ENCODE results near the gene MEX3C.
A peak's percentile ranks its signal among the peaks of the same experiment; 100 is the strongest.

Gene MEX3C

DNA sequence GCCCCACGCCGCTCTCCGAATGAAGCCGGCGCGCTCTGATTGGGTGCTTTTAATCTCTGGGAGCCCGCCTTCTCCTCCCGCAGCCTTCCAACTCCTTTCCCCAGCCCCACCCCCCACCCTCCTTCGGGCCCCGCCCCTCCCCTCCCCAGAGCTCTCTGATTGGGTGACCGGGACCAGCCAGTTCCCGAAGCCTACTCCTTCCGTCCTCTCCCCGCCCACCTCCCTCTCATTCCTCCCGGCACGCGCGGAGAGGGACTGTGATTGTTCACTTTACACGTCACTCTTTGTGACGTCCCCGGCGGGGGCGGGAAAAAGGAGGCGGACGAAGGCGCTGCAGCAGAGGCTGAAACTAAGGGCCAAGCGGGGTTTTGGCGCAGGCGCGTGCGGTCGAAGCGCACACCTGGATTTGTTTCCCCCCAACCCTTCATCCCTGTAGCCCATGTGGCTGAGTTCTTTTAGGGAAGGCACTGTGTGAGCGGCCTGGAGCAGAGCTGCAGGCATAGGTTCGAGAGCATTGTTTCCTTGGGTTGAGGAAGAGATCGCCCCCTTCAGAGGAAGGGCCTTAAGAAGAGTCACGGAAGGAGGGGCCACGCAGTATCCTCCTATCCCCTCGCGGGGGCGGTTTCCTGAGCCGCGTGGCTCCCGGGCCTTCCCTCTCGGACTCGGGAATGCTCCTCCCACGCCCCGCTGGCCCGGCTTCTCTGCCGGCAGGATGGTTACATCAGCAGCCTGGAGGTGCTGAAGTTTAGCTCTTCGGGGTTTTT is at the start of gene MEX3C:
Gene MEX3C (minus strand): TSS at position 21 of the 764 bp plus-strand sequence. CDS start 361 bp downstream, outside the sequence.
- peak; percentile 88 for DNase-seq (ENCODE audit: low read depth)

DNA sequence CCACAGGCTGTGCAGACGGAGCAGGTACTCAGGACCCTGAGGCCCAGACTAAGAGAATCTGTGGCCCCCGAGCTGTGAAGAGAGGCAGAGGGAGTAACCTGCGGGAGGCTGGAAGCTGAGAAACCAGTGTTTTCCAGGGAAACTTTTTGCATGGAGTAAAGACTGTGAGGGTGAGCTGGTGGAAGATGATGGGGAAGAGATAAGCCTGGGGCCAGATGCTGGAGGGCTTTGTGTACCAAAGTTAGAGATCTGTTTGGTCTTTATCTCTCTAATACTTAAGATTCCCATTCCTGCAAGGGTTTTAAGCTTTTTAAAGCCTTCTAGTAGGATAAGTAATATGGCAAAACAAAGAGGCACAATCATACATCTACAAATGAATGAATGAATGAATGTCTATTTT is 43.7 kb upstream of the MEX3C start:
- no peak for DNase-seq (ENCODE audit: low read depth)

DNA sequence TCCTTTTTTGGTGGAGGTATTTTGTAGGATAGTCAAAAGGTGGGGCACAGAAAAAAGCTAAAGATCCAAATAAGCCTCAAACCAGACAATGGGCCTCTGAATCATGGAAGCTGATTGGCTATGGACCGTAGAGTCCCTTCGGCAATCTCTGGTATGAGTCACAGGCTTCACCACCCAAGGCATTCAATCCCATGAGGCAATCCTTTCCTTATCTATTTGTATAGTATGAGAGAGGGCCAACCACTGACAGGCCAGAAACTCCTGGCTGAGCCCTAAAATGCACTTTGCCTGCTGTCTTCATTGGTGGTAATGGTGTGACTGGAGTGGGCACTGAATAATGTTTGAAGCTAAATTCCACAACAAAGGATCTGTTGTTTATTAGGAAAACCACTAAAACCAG is 38.7 kb upstream of the MEX3C start:
- DNase-seq (ENCODE audit: low read depth) = no peak

DNA sequence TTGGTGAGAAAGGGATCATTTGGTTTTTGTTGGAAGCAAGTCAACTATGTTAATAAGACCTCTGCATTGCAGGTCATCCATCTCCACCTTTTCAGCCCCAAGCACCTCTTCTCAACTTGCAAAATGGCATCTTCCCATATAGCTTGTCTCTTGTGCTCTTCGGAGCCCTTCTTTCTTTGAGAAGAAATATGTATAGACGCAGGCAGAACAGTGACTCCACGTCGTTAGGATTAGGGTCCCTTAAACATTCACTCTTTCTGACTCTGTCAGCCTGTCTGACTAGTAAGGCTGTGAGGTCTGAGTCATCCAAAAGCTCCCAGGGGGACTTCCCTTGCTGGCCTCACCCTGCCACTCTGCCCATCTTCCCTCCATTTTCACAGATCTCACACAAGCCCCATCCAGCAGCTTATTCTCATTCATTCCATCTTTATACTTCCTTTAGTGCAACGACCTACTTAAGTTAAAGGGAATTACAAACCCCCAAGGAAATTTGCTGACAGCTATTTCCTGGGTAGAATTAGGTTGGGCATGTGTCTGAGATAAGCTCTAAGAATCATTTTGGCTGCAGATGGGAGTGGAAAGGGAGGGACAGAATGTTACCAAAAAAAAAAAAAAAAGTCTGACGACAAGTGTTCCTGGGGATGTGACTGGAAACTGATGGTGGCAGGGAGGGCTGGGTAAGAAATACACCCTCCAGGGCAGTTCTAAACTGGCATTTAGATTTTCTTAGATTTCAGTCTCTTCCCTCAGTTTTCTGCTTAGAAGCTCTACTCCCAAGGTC is 37.7 kb upstream of the MEX3C start:
- DNase-seq (ENCODE audit: low read depth) = no peak

DNA sequence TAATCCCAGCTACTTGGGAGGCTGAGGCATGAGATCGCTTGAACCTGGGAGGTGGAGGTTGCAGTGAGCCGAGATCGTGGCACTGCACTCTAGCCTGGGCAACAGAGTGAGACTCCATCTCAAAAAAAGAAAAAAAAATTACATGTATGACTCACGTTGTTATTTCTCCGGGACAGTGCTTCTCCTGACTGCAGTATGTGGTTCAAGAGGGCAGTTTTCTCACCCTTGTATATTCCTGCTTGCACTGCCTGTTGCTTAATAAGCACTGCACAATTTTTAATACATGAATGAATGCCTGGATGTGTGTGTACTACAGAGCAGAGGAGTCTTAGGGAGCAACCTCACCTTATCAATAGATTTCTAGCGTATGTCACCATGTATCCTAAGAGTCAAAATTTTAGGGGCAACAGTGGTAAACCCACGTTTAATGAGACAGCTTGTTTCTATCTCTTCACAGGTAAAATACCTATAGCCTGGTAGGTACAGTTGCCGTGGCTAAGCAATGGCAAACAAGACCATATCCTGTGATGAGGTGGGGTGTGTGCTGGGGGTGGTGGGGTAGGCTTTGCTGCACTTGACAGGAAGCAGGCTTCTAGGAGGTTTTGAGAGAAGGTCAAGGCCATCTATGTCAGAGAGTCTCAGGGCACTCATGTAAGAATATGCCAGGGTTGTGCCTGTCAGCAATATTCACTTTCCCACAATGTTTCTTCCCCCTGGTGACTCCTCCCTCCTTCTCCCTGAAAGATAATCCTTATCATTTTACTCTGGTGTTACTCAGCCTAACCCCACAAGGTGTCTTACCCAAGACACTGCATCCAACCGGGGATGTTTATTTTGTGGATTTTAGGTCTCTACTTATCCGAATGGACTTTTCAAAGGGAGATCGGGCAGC is 36.9 kb upstream of the MEX3C start:
- DNase-seq (ENCODE audit: low read depth) = no peak

DNA sequence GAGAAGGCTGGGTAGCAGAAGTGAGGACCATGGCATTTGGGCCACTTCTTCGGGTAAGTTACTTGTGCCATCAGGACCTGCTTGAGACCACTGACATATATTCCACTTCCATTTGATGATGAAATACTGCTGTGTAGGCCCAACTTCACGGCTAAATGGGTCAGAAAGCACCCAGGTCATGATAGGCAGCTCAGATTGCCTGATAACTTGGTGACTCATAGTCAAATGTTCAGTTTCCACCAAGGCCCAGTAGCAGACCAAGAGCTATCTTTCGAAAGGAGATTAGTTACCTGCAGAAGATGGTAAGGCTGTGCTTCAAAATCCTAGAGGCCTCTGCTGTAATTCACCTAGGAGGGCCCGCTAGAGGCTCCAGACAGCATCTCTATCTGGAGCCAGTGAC is 31.8 kb upstream of the MEX3C start:
- no peak for DNase-seq (ENCODE audit: low read depth)

DNA sequence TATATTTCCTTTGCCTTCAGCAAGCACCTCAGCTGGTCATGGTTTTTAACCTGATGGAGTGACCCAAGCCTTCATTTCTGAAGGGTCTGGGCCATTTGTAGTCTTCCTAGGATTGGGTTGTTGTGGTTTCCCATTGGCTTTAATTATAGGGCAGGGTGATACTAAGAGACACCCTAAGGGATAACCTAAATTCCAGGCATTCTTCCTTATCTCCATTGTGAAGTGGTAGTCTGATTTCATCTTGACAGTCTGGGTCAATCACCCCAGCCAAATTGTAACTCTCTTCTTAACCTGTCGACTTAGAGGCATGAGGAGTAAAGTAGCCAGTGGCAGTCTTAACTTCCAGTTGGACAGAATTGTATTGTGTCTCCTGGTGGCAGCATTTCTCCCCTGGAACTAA is 30.2 kb upstream of the MEX3C start:
- DNase-seq (ENCODE audit: low read depth) = no peak

DNA sequence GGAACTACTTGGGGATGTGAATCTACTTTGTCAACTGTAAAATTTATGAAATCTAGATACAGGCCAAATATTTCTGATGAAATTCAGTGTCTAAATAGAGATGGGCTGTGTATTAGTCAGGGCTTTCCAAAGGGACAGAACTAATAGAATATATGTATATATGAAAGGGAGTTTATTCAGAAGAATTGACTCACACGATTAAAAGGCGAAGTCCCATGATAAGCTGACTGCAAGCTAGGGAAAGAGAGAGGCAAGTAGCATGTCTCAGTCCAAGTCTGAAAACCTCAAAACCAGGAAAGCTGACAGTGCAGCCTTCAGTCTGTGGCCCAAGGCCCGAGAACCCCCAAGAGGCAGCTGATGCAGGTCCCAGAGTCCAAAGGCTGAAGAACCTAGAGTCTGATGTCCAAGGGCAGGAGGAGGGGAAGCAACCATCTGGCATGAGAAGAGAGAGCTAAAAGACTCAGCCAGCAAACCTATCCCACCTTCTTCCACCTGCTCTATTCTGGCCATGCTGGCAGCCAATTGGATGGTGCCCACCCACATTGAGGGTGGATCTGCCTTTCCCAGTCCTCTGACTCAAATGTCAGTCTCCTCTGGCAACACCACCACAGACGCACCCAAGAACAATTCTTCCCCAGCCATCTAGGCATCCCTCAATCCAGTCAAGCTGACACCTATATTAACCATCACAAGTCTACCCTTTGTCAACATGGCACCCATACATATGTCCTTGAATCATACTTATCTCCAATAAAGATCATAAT is 29.3 kb upstream of the MEX3C start:
- no peak for DNase-seq (ENCODE audit: low read depth)

DNA sequence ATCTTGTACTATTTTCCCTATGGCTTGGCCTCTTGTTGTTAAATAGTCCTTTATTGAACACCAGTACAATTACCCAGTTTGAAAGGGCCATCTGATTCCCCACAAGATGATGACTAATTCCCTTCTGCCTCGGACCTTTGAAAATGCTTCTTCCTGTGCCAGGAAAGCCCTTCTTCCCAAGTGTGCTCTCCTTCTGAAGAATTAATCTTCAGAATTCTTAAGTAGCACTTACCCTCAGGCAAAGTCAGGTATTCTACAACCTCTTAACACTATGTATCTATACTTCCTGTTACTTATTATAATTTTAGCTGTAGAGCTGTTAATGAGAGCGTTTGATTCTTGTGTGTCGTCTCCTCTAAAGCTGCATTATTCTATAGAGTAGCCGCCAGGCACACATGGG is 28.6 kb upstream of the MEX3C start:
- no peak for DNase-seq (ENCODE audit: low read depth)

DNA sequence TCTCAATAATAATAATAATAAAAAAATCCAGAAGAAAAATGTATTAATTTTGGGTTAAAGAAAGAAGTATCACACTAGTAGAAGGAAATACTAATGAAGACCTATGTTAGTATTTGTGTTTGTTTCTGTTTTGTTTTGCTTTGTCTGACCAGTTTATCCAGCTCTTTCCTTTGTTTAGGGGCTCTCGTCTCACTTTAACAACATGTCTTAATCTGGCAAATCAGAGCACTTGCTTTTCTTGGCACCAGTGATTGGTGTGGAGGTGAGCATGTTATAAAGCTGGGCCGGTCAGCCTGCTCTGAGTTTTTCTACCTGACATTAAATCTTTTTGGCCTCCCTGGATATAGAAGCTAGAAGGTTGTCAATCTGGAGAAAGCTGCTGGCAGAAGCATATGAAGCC is 15.1 kb upstream of the MEX3C start:
- DNase-seq (ENCODE audit: low read depth) = no peak

DNA sequence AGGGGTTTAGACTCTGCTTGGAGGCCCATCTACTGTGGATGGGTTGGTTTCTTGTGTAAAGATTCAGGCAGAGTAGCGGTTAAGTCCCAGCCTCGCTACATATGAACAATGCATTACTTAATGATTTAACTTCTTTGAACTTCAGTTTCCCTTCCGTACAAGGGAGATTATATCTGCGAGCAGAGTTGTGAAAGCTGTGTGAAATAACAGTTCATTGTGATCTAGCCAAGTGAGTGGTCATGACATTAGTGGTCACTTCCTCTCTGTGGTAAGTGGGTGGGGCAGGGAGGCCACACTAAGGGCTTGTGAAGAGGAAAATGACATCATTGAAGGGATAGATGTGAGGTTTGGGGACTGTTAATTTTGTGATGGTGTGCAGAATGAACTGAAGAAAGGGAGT is 14.1 kb upstream of the MEX3C start:
- DNase-seq (ENCODE audit: low read depth) = peak; percentile 29

DNA sequence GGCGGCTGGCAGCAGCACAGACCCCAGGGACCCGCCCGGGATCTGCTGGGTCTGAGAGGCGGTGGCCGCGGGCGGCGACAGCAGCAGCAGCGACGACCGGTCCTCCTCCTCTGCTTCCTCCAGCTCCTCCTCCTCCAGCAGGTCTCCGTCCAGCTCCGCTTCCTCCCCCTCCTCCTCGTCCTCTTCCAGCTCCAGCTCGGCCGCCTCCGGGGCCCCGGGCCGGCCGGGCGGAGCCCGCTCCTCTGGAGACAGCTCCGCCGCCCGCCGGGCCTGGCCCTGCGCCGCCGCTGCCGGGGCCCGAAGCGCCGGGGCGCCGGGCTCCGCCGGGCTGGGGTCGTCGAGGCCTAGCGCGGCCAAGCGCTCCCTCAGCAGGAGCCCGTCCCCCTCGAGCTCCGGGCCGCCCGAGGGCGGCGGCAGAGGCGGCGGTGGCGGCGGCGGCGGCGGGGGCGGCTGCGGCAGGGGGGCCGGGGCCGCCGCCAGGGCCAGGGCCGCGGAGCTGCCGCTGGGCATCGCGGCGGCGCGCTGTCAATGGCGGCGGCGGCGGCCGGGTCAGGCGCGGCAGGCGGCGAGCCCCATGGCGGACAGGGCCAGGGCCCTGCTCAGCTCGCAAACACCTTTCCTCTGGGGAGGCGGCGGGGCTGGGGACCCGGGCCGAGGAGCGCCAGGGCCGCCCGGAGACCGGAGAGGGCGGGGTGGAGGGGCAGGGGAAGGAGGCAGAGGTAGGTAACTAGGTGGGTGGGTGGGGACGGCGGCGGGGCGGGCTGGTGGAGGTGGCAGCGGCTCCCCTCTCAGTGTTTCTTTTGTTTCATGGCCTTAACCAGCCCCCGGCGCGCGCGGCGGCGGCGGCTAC is 445 bp downstream of the MEX3C start:
- DNase-seq (ENCODE audit: low read depth) = no peak

DNA sequence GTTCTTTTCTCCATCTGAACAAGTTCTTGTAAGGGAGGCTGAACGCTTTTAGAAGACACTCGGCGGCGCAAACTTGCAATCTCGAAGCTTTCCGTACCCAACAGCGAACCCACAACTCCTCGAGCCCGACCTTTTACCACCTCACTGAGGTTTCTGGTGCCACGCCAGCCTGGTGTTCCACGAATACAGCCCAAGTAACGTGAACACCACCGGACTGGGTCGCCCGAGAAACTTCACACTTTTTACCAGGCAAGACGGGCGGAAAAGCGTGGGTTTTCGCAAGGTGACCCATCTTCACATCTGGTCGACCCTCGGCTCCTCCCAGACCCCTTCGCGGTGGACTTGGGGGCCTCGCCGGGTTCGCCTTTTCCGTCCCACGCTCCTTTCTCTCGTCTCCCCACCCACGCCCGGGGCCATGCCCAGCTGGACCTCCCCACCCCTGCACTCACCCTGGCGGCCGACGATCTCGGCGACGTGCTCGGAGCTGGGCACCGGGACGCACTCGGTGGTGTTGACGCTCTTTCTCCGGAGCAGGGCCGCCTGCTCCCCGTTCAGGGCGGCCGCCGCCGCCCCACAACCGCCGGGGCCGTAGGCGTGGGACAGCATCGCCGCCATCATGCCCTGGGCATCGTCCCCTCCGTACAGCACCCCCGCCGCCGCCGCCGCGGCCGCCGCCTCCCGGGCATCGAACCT is 1.2 kb downstream of the MEX3C start:
- DNase-seq (ENCODE audit: low read depth) = no peak

DNA sequence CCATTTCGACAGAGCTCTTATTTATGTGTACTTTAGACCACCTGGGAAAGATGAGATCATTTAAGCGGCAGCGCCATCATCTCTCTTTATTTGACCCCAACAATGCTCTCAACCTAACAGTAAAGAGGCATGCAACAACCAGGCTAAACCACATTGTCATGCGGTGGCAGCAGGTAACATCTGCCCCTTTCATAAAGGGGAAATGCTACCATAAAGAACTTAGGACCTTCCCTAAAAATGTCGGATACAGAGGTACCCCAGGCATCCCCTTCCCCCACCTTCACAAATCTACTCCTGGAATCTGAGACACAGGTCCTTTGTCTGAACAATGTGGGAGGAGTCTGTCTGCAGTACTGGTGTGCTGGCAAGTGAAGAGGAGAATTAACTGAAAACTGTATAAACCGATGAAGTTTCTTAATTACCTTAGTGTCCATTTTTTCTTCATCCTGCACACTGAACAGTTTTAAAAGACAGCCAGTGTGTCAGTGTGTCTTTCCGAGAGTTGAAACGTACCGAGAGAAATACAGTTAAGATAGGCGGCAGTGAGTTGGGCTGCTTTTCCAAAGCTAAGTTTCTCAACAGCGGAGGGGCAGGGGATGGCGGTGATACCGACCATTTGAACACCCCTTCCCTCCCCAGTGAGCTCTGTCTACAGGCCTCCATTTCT is 1.9 kb downstream of the MEX3C start:
- DNase-seq (ENCODE audit: low read depth) = no peak

DNA sequence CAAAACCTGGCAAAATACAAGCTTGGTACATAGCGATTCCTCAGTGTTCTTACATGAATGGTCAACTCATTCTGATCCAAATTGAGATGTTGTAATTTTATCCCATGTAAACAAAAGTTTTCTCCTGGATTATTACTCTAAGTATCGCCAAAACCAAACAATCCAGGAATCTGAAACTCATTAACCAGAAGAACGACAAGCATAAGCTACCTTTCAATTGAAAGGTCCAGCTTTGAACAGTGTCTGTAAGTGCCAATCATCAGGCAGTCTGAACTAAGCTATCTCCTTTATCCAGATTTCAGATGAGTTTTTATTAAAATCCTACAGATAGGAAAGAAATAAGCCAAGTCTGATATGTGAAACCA is 2.4 kb downstream of the MEX3C start:
- DNase-seq (ENCODE audit: low read depth) = no peak

DNA sequence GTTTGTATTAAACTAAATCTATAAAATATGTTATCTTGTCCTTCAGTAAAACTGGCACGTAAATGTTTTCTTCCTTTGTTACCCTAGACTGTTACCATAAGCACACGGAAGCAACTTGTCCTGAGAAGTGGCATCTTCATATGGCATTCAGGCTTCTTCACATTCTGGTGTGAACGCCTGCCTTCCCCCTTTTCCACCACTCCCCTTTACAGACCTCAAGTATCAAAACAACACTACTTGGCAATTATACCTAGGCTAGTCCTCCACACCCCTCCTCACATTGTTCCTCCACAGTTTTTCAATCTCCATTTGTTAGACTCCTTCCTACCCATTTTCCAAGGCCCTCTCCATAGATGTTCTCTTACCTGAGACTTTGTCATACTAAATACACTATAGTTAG is 2.9 kb downstream of the MEX3C start:
- no peak for DNase-seq (ENCODE audit: low read depth)

DNA sequence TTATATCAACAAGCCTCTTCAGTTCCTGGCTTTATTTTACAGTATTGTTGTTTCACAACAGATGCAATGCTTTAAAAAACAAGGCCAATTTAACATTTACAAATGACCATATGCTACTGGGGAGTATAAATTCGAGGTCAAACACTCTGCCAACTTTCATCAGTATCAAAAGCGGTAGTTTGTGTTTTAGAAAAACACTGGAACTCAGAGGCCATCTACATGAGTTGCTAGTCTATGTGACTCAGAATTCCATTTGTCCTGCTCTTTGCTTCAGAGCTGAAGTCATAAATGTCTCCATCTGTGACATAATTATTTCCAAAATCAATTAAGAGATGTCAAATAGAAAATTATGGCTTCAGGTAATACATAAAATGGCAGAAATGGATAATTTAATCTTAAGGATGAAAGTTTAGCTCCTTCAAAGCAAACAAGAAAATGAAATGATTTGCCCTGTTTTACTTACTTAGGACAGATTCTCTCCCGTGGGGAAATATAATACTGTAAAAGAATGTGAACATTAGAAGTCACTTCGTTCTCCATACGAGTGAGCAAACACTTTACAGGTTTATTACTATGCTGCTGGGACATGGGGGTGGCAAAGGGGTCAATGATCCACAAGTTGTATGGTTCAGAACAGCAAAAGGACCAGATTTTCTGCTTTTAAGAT is 3.7 kb downstream of the MEX3C start:
- no peak for DNase-seq (ENCODE audit: low read depth)

DNA sequence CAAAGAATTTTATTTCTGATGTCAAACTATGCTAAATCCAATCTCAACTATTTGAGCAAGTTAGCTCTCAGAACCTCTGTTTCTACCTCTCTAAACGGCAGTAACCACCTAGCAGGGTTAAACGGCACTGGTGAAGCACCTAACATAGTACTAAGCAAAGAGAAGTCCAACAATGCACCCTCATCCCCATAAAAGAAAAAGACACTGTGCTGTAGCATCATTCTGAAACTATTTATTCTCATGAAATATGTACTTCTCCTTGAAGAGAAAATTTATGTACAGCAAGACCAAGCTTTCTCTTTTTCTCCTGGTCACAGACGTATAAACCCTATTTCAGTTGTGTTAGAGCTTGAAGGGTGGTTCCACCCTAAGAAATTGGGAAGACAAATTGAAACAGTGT is 4.8 kb downstream of the MEX3C start:
- DNase-seq (ENCODE audit: low read depth) = no peak

DNA sequence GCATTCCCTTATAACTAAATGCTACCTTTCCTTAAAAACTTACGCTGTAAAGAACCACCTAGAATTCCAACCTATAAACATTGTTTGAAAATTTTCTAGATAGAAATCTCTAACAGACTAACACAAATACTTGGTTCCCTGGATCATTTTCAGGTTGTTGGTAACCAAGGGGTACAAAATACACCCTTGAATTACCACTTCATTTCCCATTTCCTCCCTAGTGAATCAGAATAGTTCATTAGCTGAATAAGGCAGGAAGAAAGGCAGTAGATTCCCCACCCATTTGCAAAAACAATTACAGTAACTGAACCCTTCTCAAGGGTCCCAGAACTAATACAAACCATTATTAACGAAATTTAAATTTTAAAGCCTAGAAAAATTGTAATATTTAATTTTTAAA is 5.5 kb downstream of the MEX3C start:
- no peak for DNase-seq (ENCODE audit: low read depth)

Data from HS-5 (cell line).